Heart right ventricle (tissue), 16 donors: ENCODE results near the gene CTXN3. TPM values are rescaled to one million over a fixed set of nuclear protein-coding genes. Genes with fewer than 3 reads are reported as not detected.

Experiments
- ATAC-seq, 8 donors: fragments of 200-7000 bp; cut with Tn5 transposase; one replicate each; pipeline ENCODE4 v1.9.1; 2020; ENCODE audit warnings: mild to moderate bottlenecking in 8 of 8, moderate library complexity in 8 of 8, moderate number of reproducible peaks in 1 of 8
- DNase-seq, 2 donors: peaks; one replicate each; pipeline ENCODE4 v3.0.0-alpha.2; 2020
- H3K27ac ChIP-seq, 10 donors: fragments of 200-600 bp; sonication (generic) in 2 of 10; one replicate each; pipeline versions ENCODE4 v1.5.0 to v1.8.0; 2020 to 2022; ENCODE audit warnings: mild to moderate bottlenecking in 3 of 10
- H3K27me3 ChIP-seq, 7 donors: fragments of 200-600 bp; one replicate each; pipeline ENCODE4 v1.8.0; 2021 to 2022; ENCODE audit warnings: mild to moderate bottlenecking in 2 of 7
- H3K36me3 ChIP-seq, 9 donors: fragments of 200-600 bp; sonication (generic) in 1 of 9; one replicate each; pipeline versions ENCODE4 v1.5.0 to v1.8.0; 2020 to 2022; ENCODE audit warnings: mild to moderate bottlenecking in 2 of 9
- H3K4me1 ChIP-seq, 9 donors: fragments of 200-600 bp; sonication (generic) in 1 of 9; one replicate each; pipeline versions ENCODE4 v1.5.0 to v1.8.0; 2020 to 2022; ENCODE audit warnings: mild to moderate bottlenecking in 4 of 9
- H3K4me3 ChIP-seq, 10 donors: fragments of 200-600 bp; sonication (generic) in 2 of 10; one replicate each; pipeline versions ENCODE4 v1.5.0 to v1.8.0; 2020 to 2022; ENCODE audit warnings: mild to moderate bottlenecking in 7 of 10, moderate library complexity in 2 of 10
- H3K9me3 ChIP-seq, 11 donors: fragments of 200-600 bp in 10 of 11; sonication (generic) in 2 of 11; one replicate each; pipeline versions ENCODE4 v1.5.0 to v1.8.0; 2013 to 2022; ENCODE audit warnings: mild to moderate bottlenecking in 2 of 11, control low read depth in 1 of 11, moderate library complexity in 1 of 11
- WGBS, 2 donors: extraction: QIAGEN DNeasy Blood & Tissue Kit; methylation state at CpG; one replicate each; pipeline ENCODE4 v1.1.7; 2013; ENCODE audit warnings: inconsistent platforms in 1 of 2; 5-methylcytosine and 5-hydroxymethylcytosine counted together
- intact Hi-C, 10 donors: fragments of 100-400 bp; cut with DNase I; formaldehyde crosslinking; loops; one replicate each; pipeline versions ENCODE4 v1.11.1 to v1.14.2; 2022
- long read RNA-seq, 3 donors: library from polyadenylated mRNA; unstranded; transcript quantifications; one replicate each; pipeline ENCODE4 v2.0.0, GENCODE V29; 2020 to 2021
- polyA plus RNA-seq, 2 donors: library from polyadenylated mRNA; stranded (reverse); fragments of 200-250 nt; gene quantifications; one replicate each; pipeline ENCODE4 v1.2.3, GENCODE V29; 2013
- total RNA-seq, 10 donors: library from RNA; stranded (reverse); fragmentation: NEBNext Ultra II Directional in 3 of 10; extraction: Animal tissue kit (Norgen Biotek cat#: 25700) in 3 of 10; gene quantifications; one replicate each; pipeline versions ENCODE4 v1.2.1 to v1.2.4, GENCODE V29; 2021 to 2023
- TF ChIP-seq, protein P1 (sequence below), 9 donors: fragments of 200-600 bp; sonication (generic) in 2 of 9; IDR thresholded peaks; one replicate each; pipeline versions ENCODE4 v1.5.0 to v1.8.0; 2021 to 2022; ENCODE audit warnings: antibody characterized with exemption in 9 of 9, mild to moderate bottlenecking in 5 of 9, moderate library complexity in 1 of 9
- donor health status: Arrhythmogenic right ventricular cardiomyopathy.
- donor health status: ischemic (EF 13 %, LVEDD 7.1; RV severe dilation, severe dysfunction).
- donor health status: healthy with polysubstance abuse.
- donor health status: DM: no; HTN: yes; CAD: no.
- donor health status: DM: no; HTN: no; CAD: no.
- donor health status: ischemic (EF 25% LVEDD 6.9; RV normal size, moderate dysfunction).
- donor health status: ischemic (EF 25% LVEDD 5.7; RV mildly dilated, moderate dysfunction).
- donor health status: healthy.
- donor health status: DM: yes; HTN: yes; CAD: no.
- donor health status: Ischemic cardiomyopathy.
- donor health status: ischemic (EF 35%, LVEDD 5.7; RV mildly dilated, moderate dysfunction).
- donor health status: nonischemic (EF 11% LVEDD 7.7; RV severe dilation, severe dysfunction).
- donor health status: DM: yes; HTN: yes; CAD: no.
- donor health status: PGD.
- donor health status: ischemic (EF 29% LVEDD 5.4; RV normal size, mild dysfunction).
- donor health status: nonischemic (EF 23%, LVEDD 6.1; RV moderate dilation, normal function).

The CTXN3 gene
- total RNA-seq (not detected), polyA plus RNA-seq (not detected)
- long read RNA-seq, donor 1: 0 reads
- long read RNA-seq, donor 2: 0 reads
- long read RNA-seq, donor 3: 0 reads

DNA sequence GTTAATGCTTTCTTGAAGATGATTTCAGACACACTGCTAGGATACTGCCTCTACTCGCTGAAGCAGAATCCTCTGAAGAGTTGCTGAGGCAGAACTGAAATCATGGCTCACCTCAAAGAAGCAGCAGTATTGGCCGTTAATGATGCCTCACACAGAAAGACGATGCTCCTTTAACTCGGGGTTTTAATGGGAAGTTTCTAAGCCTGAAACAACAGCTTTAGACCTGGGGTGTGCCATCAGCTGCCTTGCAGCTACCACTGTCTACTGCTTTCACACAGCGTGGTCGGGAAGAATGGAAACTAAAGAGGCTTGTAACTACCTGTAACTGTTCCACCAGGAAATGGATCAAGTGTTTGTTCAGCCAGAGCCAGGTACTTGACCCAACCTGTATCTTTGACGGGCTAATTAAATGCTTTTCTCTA lies at the start of gene CTXN3:
TSS of gene CTXN3 (plus strand) at position 65 of the 422 bp plus-strand sequence. CDS start 8,440 bp downstream, outside the sequence.
- H3K27me3 ChIP-seq: no peaks in the 10 kb centered on the region
- no peaks in the 10 kb centered on the region for H3K9me3 ChIP-seq
- intact Hi-C loops: no loop called here
- H3K36me3 ChIP-seq: no peaks in the 10 kb centered on the region
- ATAC-seq (no peak), DNase-seq (no peak)
- H3K4me3 ChIP-seq: no peak within 1 kb of the TSS
- peaks cover 0 to 23% (median 10%) of the 10 kb centered on the region in 9 donors for H3K4me1 ChIP-seq
- TF ChIP-seq, protein P1, sequence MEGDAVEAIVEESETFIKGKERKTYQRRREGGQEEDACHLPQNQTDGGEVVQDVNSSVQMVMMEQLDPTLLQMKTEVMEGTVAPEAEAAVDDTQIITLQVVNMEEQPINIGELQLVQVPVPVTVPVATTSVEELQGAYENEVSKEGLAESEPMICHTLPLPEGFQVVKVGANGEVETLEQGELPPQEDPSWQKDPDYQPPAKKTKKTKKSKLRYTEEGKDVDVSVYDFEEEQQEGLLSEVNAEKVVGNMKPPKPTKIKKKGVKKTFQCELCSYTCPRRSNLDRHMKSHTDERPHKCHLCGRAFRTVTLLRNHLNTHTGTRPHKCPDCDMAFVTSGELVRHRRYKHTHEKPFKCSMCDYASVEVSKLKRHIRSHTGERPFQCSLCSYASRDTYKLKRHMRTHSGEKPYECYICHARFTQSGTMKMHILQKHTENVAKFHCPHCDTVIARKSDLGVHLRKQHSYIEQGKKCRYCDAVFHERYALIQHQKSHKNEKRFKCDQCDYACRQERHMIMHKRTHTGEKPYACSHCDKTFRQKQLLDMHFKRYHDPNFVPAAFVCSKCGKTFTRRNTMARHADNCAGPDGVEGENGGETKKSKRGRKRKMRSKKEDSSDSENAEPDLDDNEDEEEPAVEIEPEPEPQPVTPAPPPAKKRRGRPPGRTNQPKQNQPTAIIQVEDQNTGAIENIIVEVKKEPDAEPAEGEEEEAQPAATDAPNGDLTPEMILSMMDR (IDR thresholded peaks at IDR 0.05): no peak
- no peak within 1 kb of the TSS for H3K27ac ChIP-seq
- WGBS, 2 donors: 83 to 84% methylated on average over 7 of the region's 7 CpGs

DNA sequence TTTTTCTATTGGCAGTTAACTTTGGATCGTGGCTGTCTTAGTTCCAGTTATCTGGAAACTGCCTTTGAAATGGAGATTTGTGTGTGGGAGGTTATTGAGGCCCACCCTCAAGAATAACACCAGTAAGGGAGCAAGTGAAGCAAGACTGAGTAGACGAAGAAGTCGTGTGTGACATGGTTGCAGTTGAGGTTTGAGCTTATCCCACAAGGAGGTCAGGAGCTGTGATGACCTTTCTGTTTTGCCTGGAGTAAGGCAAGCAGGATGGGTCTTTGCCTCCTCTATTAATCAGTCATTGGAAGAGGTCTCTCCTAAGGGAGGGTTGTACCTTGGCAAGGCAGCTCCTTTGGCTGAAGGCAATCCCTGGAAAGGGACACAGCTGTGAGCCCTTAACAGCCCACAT lies 49.6 kb upstream of the CTXN3 start:
- 59 to 69% methylated on average over 3 of the region's 3 CpGs for WGBS, 2 donors
- peaks cover 0 to 5% (median 0%) of the 10 kb centered on the region in 9 donors for H3K4me1 ChIP-seq
- no peaks in the 10 kb centered on the region for H3K9me3 ChIP-seq
- no peak for DNase-seq
- ATAC-seq: no peak
- TF ChIP-seq, protein P1 (IDR thresholded peaks at IDR 0.05): no peak
- no peak overlapping the region for H3K27ac ChIP-seq
- no peaks in the 10 kb centered on the region for H3K36me3 ChIP-seq
- no peaks in the 10 kb centered on the region for H3K27me3 ChIP-seq
- intact Hi-C loops: no loop called here
- H3K4me3 ChIP-seq: no peak overlapping the region

DNA sequence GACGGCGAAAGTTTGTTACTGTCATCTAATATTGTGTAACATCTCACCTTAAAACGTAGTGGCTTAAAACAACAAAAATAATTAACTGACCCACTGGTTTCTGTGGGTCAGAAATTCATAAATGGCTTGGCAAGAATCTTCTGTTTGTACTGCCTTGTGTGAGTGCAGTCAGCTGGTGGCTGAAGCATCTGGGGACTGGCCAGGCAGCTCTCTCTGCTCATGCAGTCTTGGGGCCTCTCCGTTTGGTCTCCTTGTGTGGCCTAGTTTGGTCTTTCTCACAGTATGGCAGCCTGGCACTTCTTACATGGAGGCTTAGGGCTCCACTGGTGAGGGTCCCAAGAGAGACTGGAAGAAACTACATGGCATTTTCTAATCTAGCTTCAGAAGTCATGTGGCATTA lies 49.0 kb upstream of the CTXN3 start:
- no peak for ATAC-seq
- no peak for DNase-seq
- Histone ChIP-seq H3K9me3 (no peaks in the 10 kb centered on the region), H3K36me3 (no peaks in the 10 kb centered on the region), H3K27me3 (no peaks in the 10 kb centered on the region), H3K27ac (no peak overlapping the region), H3K4me1 (peaks cover 0 to 5% (median 0%) of the 10 kb centered on the region in 9 donors), H3K4me3 (no peak overlapping the region)
- TF ChIP-seq, protein P1 (IDR thresholded peaks at IDR 0.05): no peak
- intact Hi-C loops: no loop called here
- 83 to 88% methylated on average over 4 of the region's 4 CpGs for WGBS, 2 donors

DNA sequence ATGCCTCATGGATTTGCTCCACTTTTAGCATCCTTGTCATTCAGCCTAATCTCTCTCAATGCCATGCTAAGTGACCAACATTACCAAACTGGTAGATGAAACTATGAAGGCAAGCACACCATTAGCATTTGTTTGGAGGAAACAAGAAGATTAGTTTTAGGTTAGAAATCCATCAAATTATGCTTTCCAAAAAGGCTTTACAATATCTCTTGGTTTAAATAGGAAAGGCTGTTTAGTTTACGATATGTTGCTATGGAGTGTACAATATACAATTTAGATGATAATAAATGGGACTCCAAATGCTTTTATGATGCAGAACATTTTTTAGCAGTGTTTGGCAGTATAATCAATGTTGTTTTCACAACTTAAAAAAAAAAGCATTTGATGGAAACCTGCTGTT lies 47.8 kb upstream of the CTXN3 start:
- ATAC-seq (no peak), DNase-seq (no peak)
- Histone ChIP-seq H3K9me3 (no peaks in the 10 kb centered on the region), H3K36me3 (no peaks in the 10 kb centered on the region), H3K4me1 (peaks cover 0 to 5% (median 0%) of the 10 kb centered on the region in 9 donors), H3K27ac (no peak overlapping the region), H3K4me3 (no peak overlapping the region), H3K27me3 (no peaks in the 10 kb centered on the region)
- TF ChIP-seq, protein P1 (IDR thresholded peaks at IDR 0.05): no peak
- WGBS, 2 donors: 80 to 86% methylated on average over 1 of the region's 1 CpG
- intact Hi-C loops: no loop called here
